8988T (cell line): ENCODE data around the gene KCNMB2.
"Not testable (repeated sequence)": the region's sequence is repeated elsewhere in the genome, so short reads cannot be mapped to it uniquely, and the experiment has no call there.

Experiments
- DNase-seq: peaks from one replicate; pipeline ENCODE4 v3.0.0; 2011

The KCNMB2 gene

DNA sequence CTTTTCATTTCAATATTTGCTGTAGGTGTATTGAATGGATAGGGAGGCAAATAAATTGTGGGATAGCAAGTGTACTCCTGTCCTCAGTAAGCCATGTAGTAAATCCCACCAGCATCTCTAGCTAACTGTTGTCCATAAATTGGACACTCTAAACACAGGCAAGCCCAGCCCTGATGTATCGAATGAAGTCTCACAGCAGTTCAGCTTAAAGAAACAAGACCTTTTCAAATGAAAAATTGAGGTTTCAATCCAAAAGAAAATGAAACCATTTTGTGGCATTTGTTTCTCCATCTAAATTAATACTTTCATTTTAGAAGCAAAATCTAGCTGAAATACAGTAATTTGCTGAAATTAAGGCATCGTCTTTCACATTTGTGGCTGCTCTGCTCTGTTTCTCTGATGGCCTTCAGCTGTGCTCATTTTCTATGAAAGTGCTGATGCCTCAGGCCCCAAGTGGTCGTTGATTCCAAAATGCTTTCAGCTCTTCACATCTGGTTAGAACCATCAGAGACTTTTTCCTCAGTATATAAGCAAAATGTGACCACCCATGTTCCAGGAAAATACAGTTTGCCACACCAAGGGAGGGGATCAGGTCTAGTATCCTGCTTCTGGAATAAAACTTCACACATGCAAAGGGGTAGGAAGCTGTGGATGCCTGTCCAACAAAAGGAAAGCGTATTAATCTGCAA lies 290.3 kb downstream of the KCNMB2 start:
- no peak for DNase-seq

GRCh38 chr3:178827285-178827856 lies 291.1 kb downstream of the KCNMB2 start:
- DNase-seq, result no peak

DNA sequence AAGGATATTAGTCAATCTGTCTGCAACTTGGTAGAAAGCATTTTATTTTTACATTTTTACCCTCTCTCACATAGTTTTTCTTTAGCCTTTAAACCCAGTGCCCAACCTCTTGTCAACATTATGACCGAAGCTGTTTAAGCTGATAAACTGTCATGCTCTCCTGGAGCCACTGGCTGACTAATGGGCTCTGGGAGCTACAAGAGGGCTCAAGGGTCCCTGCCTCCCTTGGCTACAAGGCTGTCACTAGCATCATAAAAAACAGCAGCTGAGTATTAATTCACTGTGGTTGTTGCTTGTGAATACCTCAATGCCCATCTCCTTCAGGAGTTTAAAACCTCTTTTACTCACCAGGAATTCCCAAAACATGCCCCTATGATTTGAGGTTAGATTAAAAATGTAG lies 297.5 kb downstream of the KCNMB2 start:
- DNase-seq, result no peak

GRCh38 chr3:178835033-178835432 lies 298.8 kb downstream of the KCNMB2 start:
- DNase-seq, result no peak

GRCh38 chr3:178837512-178837911 lies 301.3 kb downstream of the KCNMB2 start:
- no peak for DNase-seq

GRCh38 chr3:178840586-178840985 lies 304.4 kb downstream of the KCNMB2 start:
- DNase-seq, result no peak

GRCh38 chr3:178841011-178841410 lies 304.8 kb downstream of the KCNMB2 start:
- no peak for DNase-seq

- DNase-seq, result no peak
These were observed 308.7 kb downstream of the KCNMB2 start for GRCh38 chr3:178844916-178845315.

DNA sequence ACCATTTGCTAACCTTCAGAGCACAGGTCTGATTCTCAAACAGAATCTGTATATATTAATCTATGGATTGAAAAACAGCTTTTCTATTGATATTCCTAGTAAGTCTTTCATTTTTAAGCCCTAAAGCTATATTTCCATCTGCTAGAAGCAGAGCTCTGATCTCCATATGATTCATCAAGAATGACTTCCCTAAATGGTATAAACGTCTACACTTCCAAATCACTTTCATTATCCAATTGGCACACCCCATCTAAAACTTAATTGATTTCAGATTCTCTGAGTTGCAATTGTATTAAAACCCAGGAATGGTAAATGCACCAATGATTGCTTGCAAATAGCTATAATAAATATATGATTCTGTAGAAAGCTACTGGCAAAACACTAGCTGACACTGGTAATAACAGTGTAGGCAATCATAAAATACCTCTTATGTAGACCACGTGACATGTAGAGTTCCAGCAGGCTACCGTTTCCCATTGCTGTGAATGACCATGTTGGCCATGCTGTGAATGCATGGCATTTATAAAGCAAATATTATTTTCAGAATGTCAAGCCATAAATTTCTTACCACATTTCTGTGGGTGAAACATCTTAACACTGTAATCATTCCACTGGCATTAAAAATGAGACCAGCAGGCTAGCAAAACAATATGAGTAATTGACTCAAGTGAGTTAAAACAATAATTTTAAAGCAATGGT lies 309.3 kb downstream of the KCNMB2 start:
- DNase-seq, result no peak

DNA sequence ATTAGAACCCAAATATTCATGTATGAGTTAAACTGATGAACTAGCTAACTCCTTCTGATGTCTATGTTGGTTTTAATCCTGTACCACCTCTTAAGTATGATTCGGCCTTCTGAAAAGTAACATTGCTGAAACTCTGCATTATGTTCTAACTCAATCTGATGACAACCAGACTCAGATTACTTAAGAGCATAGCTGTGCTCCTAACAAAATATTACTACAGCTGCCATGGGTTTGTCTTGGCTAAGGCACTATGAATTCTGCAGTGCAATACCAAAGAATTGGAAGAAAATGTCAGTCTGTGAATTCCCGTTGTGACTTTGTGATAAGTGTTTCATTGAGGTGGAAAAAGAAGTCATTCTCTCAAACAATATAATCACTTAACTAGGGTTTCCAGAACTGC lies 311.0 kb downstream of the KCNMB2 start:
- no peak for DNase-seq

- DNase-seq, result no peak
These were observed 313.1 kb downstream of the KCNMB2 start for GRCh38 chr3:178849199-178849910.

- no peak for DNase-seq
These were observed 314.4 kb downstream of the KCNMB2 start for GRCh38 chr3:178850450-178851190.

- no peak for DNase-seq
These were observed 315.3 kb downstream of the KCNMB2 start for GRCh38 chr3:178851564-178851963.

DNA sequence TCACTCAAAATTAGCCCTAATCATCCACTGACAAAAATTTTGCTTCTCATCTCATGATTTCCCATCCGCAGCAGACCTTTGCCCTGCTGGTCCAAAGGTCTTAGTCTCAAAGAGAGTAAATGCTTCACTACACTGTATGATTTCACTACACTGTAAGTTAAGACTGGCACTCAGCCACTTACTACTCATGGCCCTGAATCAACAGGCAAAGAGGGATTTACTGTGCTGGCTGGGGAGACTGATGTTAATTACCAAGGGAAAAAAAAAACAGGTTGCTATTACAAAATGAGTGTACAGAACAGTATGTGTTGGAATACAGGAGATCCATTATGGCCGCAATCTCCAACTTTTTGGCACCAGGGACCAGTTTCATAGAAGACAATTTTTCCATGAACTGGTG lies 320.6 kb downstream of the KCNMB2 start:
- no peak for DNase-seq

GRCh38 chr3:178859386-178859785 lies 323.1 kb downstream of the KCNMB2 start:
- DNase-seq, result no peak

DNA sequence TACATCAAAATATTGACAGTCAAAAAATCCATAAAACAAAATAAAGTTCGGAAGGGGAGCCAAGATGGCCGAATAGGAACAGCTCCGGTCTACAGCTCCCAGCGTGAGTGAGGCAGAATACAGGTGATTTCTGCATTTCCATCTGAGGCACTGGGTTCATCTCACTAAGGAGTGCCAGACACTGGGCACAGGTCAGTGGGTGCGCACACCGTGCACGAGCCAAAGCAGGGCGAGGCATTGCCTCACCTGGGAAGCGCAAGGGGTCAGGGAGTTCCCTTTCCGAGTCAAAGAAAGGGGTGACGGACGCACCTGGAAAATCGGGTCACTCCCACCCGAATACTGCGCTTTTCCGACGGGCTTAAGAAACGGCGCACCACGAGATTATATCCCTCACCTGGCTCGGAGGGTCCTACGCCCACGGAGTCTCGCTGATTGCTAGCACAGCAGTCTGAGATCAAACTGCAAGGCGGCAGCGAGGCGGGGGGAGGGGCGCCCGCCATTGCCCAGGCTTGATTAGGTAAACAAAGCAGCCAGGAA lies 323.7 kb downstream of the KCNMB2 start:
- not testable (repeated sequence) for DNase-seq

- no peak for DNase-seq
These were observed 332.4 kb downstream of the KCNMB2 start for GRCh38 chr3:178868681-178869080.

- DNase-seq, result no peak
These were observed 333.8 kb downstream of the KCNMB2 start for GRCh38 chr3:178870085-178870484.

DNA sequence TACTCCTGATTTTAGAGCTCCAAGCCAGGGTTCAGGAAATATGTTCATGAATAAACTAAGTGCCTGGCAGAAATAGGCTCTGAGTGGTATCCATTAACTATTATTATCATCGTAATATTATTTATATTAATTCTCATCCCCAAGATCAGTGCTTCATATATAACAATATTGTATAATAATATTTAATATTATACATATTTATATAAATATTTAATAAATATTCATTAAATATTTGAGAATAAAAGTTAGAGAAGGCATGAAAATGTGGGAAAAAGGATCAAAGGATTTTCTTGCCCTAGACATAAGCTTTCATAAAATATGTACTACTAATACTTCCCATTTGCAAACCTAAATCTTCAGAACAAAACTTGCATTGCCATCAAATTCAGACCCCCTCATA lies 338.9 kb downstream of the KCNMB2 start:
- DNase-seq, result no peak

DNA sequence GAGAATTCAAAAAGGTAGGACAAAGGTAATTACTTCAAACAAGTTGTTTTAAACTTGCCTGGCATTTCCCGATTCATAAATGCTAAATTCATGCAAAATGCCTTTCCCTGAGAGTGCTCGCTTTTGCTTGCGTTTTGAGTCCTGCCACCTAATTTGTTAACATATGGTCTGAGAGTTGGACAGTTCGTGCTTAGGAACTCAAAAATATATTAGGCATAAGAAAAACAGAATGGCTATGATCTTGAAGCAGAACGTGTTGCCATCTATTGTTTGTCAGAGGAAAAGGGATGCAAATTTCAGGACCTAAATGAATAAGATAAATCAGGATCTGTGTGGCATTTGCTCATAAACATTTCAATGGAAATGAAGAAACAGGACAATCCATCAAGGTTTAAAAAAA lies 339.6 kb downstream of the KCNMB2 start:
- DNase-seq, result no peak

GRCh38 chr3:178880274-178880673 lies 344.0 kb downstream of the KCNMB2 start:
- DNase-seq, result no peak
